K562 (cell line): ENCODE results near the gene DACT1. TPM values are rescaled to one million over a fixed set of nuclear protein-coding genes. Genes with fewer than 3 reads are reported as not detected.

Experiments
- CBFA2T2 ChIP-seq: fragments of 450-650 bp; conservative IDR thresholded peaks from 2 replicates; pipeline ENCODE4 v1.6.1; 2017; ENCODE audit warnings: mild to moderate bottlenecking
- CBFA2T3 ChIP-seq: fragments of 450-650 bp; IDR thresholded peaks from 2 replicates; pipeline ENCODE4 v1.6.1; 2017
- CREB3L1 ChIP-seq: fragments of 450-650 bp; IDR thresholded peaks from 2 replicates; pipeline ENCODE4 v1.6.1; 2014; ENCODE audit warnings: low read depth, mild to moderate bottlenecking, moderate library complexity, borderline replicate concordance
- KDM4B ChIP-seq, 2 experiments: fragments of 450-650 bp in 1 of 2; sonication (generic) in 1 of 2; IDR thresholded peaks; 2 replicates each; pipeline ENCODE4 v1.6.1; 2016 to 2017; ENCODE audit warnings: borderline replicate concordance in 2 of 2, antibody characterized with exemption in 1 of 2, low read depth in 1 of 2, mild to moderate bottlenecking in 1 of 2
- MIER1 ChIP-seq: fragments of 450-650 bp; IDR thresholded peaks from 2 replicates; pipeline ENCODE4 v1.6.1; 2016; ENCODE audit warnings: antibody characterized with exemption, mild to moderate bottlenecking, low read depth
- MXI1 ChIP-seq: IDR thresholded peaks from 2 replicates; pipeline ENCODE4 v1.6.1; 2011; ENCODE audit warnings: low read depth, mild to moderate bottlenecking, improper control_type of control experiment, low read length
- THAP12 ChIP-seq: fragments of 250-450 bp; sonication (Bioruptor Pico); IDR thresholded peaks from 2 replicates; pipeline ENCODE4 v1.9.0; 2021; ENCODE audit warnings: mild to moderate bottlenecking, inconsistent platforms
- ZNF316 ChIP-seq: fragments of 450-650 bp; IDR thresholded peaks from 2 replicates; pipeline ENCODE4 v1.6.1; 2016
- ZNF407 ChIP-seq: fragments of 450-650 bp; IDR thresholded peaks from 2 replicates; pipeline ENCODE4 v1.6.1; 2016; ENCODE audit warnings: low read depth
- ZNF518B ChIP-seq: fragments of 250-450 bp; sonication (Bioruptor Pico); IDR thresholded peaks from 2 replicates; pipeline ENCODE4 v1.5.0; 2021; ENCODE audit warnings: mild to moderate bottlenecking, moderate library complexity
- ZNF785 ChIP-seq: fragments of 250-450 bp; sonication (Bioruptor Pico); IDR thresholded peaks from 2 replicates; pipeline ENCODE4 v1.4.0; 2020; ENCODE audit warnings: mild to moderate bottlenecking
- polyA plus RNA-seq, 8 experiments: library from polyadenylated mRNA; depleted of rRNA in 4 of 8; stranded (reverse) in 5 of 8; unstranded in 3 of 8; fragments of >200 nt; fragmentation: Nextera tagmentation in 2 of 8; fragmentation: Illumina TruSeq in 1 of 8; extraction: Ambion mirVana in 2 of 8; extraction: Trizol in 1 of 8; gene quantifications; 2 replicates each; pipeline versions ENCODE4 v1.2.1 to v1.2.3, GENCODE V29; 2011 to 2014; ENCODE audit warnings: inconsistent platforms in 1 of 8, missing spikeins in 1 of 8
- total RNA-seq, 7 experiments: library from RNA; depleted of rRNA in 6 of 7; stranded (reverse); fragments of >200 nt in 6 of 7; fragmentation: Illumina TruSeq in 2 of 7; extraction: Trizol in 2 of 7; gene quantifications; 2 replicates each; pipeline versions ENCODE4 v1.2.1 to v1.2.3, GENCODE V29; 2011 to 2021; ENCODE audit warnings: low replicate concordance in 1 of 7

Gene DACT1
- total and polyA plus RNA-seq, 9 of the 15 experiments (the other 6 are each of a cell fraction or from before 2014, with no cell fraction given): 0.07 to 0.30 (median 0.13) TPM

GRCh38 chr14:58673722-58674121, 36.0 kb downstream of the DACT1 start (continued):
- TF ChIP-seq ZNF518B (CRISPR knock-in tag) (no peak), CREB3L1 (no peak), THAP12 (CRISPR knock-in tag) (no peak), CBFA2T3 (no peak), MIER1 (no peak), CBFA2T2 (no peak), ZNF407 (no peak), ZNF785 (CRISPR knock-in tag) (no peak), KDM4B (IDR thresholded peaks at IDR 0.05; ENCODE audit: borderline replicate concordance in 2 of 2, low read depth in 1 of 2) (no peak), ZNF316 (peak; percentile 61; the same call in 1 of the 2 replicates), MXI1 (no peak)
